ENCODE data around the gene CBY3.
A peak's percentile ranks its signal among the peaks of the same experiment; 100 is the strongest.
"Not testable (repeated sequence)": the region's sequence is repeated elsewhere in the genome, so short reads cannot be mapped to it uniquely, and the experiment has no call there.

Gene CBY3

DNA sequence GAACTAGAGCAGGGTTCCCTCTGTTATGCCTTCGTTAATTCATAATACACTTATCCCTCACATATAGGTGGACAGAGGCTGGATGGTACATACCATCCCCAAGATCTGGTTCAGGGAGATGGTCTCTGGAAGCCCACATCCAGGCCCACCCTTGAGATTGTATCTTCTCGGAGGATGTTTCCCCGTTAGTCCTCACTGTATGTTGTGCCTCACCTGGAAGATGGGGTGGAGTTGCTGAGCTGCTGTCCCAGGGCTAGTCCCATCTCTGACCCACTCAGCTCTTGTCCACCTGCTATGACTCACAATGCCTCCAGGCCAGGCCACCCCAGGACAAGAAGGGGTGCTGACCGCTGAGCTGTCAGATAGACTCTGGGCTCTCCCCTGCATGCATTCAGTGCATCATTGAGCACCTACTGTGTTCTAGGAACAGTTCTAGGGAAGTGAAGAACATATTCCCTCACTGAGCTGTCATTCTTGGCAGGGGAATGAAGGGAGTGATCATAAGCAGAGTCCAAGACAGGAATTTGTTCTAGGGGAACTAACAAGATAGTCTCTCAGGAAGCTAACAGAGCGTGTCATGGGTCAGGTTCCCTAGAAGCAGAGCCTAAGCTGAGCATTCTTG is at the start of gene CBY3:
TSS of gene CBY3 (minus strand) at position 255 of the 622 bp plus-strand sequence. CDS start at position 139, 116 bp downstream.
- no peak for DNase-seq

DNA sequence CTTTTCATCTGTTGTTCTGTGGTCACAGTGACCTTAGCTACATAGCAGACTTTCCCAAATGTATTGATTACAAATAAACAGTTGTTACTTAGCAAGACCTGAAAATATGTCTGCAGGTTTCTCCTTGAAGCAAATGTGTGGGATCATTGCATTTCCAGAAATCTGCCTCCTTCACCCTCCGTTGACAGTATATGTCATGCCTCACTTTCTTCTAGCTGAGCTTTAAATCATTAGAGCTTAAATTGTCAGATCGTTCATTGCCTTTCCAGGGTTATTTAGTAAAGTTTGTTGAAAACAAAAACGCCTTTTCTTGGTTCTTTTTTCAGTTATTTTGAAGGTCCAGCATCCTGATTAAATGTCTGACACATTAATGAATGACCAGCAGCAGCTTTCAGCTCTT is 49.5 kb upstream of the CBY3 start:
- no peak for DNase-seq

DNA sequence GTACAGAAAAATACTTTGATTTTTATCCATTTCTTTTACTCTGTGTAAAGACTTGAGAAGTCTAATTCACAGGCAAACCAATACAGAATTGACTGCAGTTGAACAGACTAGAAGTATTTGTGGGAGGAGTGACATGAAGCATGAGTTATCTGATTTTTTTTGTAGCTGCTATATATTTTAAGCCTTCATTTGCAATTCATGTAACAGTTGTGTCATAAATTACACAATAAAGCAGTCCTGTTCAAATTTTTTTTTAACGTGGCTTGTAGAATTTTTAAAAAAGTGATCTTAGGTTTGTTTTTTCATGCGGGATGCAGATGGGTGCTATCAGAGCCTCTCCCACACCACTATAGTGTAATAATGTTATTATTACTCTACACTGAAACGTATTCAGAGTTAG is 48.9 kb upstream of the CBY3 start:
- no peak for DNase-seq

GRCh38 chr5:179729303-179729702 is 48.5 kb upstream of the CBY3 start:
- no peak for DNase-seq

- DNase-seq: no peak
These were observed 46.3 kb upstream of the CBY3 start for GRCh38 chr5:179727106-179727505.

GRCh38 chr5:179724163-179724562 is 43.3 kb upstream of the CBY3 start:
- no peak for DNase-seq

GRCh38 chr5:179720222-179720621 is 39.4 kb upstream of the CBY3 start:
- no peak for DNase-seq

GRCh38 chr5:179716286-179716685 is 35.5 kb upstream of the CBY3 start:
- no peak for DNase-seq

GRCh38 chr5:179700401-179700918 is 19.6 kb upstream of the CBY3 start:
- DNase-seq: no peak

DNA sequence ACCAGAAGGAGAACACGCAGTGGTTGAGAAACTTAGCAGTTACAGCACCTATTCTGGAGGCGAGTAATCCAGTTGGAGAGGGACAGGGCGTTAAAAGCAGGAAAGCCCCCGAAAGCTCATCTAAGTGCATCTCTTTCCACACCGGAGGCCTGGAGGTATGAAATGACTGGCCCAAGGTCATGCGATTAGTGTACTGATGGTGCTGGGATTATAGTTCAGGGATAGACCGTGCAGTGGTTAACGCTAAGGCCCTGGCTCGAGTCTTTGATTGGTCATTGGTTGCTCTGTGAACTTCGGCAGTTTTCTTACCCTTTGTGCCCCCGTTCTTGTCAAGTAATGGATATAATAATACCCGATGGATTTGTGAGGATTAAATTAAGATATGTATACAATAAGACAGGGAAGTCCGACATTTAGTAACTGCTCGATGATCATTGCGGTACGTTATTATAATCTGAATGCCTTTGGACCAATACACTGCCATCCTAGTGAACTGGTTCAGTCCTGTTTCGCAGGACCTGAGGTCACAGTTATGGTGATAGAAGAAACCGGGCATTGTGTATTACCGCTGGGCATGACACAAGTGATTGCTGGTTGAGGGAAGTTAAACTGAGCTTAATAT is 18.9 kb upstream of the CBY3 start:
- DNase-seq: peak; percentile 75

DNA sequence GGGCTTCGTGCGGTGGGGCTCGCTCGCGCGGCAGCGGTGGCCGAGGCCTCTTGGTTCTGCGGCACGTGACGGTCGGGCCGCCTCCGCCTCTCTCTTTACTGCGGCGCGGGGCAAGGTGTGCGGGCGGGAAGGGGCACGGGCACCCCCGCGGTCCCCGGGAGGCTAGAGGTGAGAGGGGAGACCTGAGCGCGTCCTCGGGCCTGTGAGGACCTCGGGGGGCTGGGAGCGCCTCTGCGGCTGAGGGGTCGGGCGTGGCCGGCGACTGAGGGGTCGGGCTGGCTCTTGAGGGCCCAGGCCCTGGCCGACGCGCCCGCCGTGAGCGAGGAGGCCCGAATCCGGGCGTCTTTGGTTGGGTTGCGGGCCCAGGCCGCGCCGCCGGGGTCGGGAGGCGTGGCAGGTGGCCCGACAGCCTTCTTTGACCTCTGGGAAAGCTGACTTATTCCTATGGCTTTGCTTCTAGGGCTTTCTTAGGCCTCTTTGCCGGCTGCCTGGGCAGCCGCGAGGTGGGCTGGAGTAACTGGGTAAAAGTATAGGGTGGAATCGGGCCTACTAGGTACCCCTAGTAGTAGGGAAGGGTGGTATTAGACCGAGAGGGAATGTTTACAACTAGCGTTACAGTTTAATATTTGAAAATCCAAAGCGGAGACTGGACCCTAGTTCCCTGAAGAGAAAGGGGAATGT is 18.2 kb upstream of the CBY3 start, which contains the start of gene CANX:
TSS of gene CANX (plus strand) at position 33 of the 681 bp plus-strand sequence. CDS start 6,715 bp downstream, outside the sequence.
- no peak for DNase-seq

DNA sequence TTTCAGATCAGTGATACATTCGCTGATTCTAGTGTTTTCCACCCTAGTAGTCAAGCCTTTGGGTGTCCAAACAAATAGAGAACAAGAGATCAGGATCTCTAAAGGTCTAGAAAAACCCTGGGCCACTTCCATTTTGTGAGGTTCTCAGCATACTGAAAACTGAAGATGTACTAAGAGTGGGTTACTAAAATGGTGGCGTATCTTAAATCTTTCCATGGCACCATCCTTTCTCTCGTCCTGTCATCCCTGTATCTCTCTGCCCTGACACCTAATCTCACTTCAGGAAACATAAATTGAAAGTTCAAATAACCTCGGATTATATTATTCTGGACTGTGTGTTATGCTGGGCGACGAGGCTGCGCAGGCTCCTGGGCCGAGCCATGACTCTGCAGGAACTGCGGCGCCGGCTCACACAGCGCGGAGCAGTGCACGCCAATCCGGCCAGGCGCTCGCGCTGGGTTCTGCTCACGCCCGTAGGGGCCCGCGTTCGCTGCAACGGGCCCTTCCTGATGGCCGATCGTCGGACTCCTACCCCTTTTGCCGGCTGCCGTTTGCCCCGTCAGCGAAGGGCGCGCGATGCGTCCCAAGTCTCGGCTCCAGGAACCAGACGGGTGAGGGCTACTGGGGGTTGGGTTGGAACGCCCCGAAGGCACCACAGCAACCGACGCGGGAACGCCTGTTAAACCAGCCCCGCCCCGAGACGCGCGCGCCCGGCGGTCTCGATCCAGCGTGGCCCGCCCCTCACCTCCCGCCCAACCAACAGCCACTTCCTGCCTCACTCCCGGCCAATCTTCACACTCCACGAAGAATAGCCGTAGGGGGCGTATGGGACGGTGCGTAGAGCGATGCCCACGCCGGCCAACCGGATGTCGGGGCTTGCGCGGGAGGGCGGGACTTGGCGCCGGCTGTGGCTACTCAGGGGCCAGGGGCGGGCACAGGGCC is 17.4 kb upstream of the CBY3 start:
- peak; percentile 98 for DNase-seq

DNA sequence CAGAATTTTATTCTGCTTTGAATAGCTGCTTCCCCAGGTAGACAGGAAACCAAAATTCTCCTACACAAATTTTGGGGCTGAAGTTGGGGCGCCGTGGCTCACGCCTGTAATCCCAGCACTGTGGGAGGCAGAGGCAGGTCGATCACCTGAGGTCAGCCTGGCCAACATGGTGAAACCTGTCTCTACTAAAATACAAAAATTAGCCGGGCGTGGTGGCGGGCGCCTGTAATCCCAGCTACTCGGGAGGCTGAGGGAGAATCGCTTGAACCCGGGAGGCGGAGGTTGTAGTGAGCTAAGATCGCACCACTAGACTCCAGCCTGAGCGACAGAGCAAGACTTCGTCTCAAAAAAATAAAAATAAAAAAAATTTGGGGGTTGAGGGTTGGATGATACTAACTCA is 16.7 kb upstream of the CBY3 start:
- not testable (repeated sequence) for DNase-seq

GRCh38 chr5:179697108-179697507 is 16.3 kb upstream of the CBY3 start:
- DNase-seq: no peak

- DNase-seq: no peak
These were observed 15.8 kb upstream of the CBY3 start for GRCh38 chr5:179696603-179697002.

- no peak for DNase-seq
These were observed 13.7 kb upstream of the CBY3 start for GRCh38 chr5:179694561-179694960.

DNA sequence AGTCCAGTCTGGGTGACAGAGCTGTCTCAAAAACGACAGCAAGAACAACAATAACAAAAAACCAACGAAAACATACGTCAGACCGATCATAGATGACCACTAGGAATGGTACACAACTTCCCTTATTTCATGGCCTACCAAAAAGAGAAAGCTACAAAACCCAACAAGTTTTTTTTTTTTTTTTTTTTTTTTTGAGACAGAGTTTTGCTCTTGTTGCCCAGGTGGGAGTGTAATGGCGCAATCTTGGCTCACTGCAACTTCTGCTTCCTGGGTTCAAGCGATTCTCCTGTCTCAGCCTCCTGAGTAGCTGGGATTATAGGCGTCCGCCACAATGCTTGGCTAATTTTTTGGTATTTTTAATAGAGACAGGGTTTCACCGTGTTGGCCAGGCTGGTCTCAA is 8.4 kb upstream of the CBY3 start:
- not testable (repeated sequence) for DNase-seq

GRCh38 chr5:179680014-179680779 is 637 bp downstream of the CBY3 start:
- DNase-seq: no peak

- peak; percentile 89 for DNase-seq
These were observed 1.7 kb downstream of the CBY3 start for GRCh38 chr5:179679014-179679674.

DNA sequence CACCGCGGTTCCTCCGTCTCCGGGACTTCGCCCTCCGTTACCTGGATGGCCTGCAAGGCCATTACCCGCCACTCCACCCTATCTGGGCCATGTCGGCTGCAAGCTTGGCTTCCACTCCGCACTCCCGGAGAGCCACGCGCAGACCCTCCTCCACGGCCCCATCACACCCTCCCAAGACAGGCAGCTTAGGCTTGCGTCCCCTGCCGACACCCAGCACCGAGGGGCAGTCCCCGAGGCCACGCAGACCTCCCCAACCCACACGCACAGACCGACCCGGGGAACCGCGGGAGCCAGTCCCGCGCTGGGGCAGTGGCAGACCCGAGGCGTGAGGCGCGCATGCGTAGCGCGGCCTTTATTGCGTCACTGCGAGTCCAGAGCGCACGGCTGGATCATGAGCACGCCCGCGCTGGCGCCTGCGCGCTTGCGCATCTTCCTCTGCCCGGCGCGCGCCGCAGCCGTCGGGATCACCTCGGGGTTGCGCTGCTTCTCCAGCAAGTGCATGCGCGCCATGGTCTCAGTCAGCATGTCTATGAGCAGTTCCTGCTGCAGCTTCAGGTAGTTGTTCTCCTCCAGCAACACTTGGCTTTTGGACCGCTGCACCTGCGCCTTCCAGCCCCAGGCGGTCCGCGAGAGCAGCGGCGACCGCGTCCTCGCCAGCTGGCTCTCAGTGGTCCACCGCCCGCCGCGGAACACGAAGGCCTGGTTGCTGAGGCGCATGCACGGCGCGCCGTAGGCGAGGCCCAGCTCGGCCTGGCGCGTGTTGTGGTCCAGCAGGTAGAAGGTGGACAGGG is 2.4 kb downstream of the CBY3 start:
- DNase-seq: peak; percentile 96

GRCh38 chr5:179668391-179668790 is 12.4 kb downstream of the CBY3 start:
- peak; percentile 59 for DNase-seq

Data from activated CD8-positive, alpha-beta memory T cell treated with anti-CD3 and anti-CD28 coated beads, Interleukin-2, amount 50 U/mL, for 48 hours (primary cell).